ENCODE measurements around the gene IL4I1.

DNA sequence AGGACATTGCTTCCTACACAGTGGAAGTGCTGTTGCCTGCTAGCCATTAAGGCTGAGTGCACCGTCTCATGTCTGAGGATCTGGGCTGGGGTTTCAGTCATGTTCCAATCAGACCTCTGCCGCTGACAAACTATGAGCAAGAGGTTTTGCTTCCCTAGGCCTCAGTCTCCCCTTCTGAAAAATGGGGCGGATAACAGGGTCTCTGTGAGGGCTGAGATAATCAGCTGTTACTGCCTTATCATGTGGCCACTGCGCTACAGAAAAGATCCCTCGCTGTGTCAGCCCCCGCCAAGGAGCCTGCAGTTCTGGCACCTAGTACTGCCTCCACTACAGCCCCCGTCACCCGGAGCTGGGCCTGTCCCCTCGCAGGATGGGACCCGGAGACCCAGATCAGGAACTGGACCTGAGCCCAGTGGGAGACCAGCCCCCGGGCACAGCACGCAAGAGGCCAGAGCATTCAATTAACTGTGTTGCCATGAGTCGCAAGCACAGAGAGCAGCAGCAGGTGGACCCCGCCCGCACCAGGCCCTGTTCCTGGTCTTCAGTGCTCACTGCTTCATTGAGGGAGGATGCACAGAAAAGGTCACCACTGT is 26.3 kb downstream of the IL4I1 start:
- TF ChIP-seq TAF1 (conservative IDR thresholded peaks at IDR 0.05) (no peak), MAX (IDR thresholded peaks at IDR 0.05) (no peak), YY1 (IDR thresholded peaks at IDR 0.05) (no peak), RAD21 (IDR thresholded peaks at IDR 0.05) (no peak), SP1 (IDR thresholded peaks at IDR 0.05) (no peak), GABPA (IDR thresholded peaks at IDR 0.05 in 1 of 2, conservative IDR thresholded peaks at IDR 0.05 in 1 of 2) (no peak)
- TF ChIP-seq, protein P1, sequence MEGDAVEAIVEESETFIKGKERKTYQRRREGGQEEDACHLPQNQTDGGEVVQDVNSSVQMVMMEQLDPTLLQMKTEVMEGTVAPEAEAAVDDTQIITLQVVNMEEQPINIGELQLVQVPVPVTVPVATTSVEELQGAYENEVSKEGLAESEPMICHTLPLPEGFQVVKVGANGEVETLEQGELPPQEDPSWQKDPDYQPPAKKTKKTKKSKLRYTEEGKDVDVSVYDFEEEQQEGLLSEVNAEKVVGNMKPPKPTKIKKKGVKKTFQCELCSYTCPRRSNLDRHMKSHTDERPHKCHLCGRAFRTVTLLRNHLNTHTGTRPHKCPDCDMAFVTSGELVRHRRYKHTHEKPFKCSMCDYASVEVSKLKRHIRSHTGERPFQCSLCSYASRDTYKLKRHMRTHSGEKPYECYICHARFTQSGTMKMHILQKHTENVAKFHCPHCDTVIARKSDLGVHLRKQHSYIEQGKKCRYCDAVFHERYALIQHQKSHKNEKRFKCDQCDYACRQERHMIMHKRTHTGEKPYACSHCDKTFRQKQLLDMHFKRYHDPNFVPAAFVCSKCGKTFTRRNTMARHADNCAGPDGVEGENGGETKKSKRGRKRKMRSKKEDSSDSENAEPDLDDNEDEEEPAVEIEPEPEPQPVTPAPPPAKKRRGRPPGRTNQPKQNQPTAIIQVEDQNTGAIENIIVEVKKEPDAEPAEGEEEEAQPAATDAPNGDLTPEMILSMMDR (IDR thresholded peaks at IDR 0.05; ENCODE audit: low read depth, low read length, missing input control), result no peak

Data from liver (tissue), 3 donors.